Measurements from ENCODE around the gene HECTD4.
A peak's percentile ranks its signal among the peaks of the same experiment; 100 is the strongest.
"Not testable (repeated sequence)": the region's sequence is repeated elsewhere in the genome, so short reads cannot be mapped to it uniquely, and the experiment has no call there.

The HECTD4 gene

DNA sequence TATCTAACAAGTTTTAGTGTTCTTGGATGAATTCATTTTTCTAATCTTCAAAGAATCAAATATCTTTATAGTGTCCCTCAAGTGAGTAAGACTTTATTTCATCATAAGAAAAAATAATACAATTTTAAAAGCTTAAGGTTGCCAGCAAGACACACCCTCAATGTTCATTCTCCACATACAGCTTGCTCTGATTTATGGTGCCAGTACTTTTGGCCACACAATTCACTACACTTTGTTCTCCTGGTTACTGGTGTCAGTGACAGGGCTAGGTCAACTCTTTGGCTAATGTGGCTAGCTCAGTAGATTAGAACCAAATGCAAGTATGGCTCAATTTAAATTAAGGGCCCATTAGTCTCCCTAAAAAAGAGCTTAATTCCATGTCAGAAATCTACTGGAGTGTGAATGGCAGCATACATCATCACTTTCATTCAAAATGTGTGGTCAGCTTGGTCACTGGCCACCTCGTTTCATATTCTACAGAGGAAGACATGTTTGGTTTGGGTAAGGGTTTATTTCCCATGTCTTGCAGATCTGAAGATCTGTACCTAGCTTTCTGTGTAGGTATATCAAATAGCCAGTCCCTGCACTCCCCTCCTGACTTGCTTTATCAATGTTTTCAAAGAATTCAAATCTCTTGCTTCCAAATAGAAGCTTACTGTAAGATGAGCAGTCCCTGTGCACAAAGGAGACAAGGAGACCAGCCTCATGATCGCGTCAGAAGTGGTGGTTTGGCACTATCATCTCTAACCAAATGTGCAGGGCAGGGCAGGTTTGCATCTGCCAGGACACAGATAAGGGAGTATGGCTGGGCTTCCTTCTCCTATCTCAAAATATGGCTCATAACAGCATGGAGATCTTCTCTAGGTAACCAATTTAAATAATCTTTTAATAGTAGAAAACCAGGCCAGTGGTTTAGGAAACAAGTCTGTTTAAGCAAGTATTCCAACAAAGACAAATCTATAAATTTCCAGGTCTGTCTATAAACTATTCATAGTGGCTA, 31.3 kb downstream of the HECTD4 start:
- H3F3A ChIP-seq (ENCODE audit: low read depth) = no peaks in the 10 kb centered on the region
- H3K9ac ChIP-seq (ENCODE audit: low read depth, low read length, poor library complexity, severe bottlenecking) = no peak overlapping the region
- no peaks in the 10 kb centered on the region for H3K9me3 ChIP-seq (ENCODE audit: insufficient read depth, low read depth, low read length)
- H3K4me3 ChIP-seq (ENCODE audit: low read length, poor library complexity, severe bottlenecking) = no peak overlapping the region
- no peaks in the 10 kb centered on the region for H3K27me3 ChIP-seq (ENCODE audit: insufficient read depth, low read length, poor library complexity, severe bottlenecking)
- peaks cover 31% of the 10 kb centered on the region for H4K20me1 ChIP-seq (ENCODE audit: insufficient read depth, low read length, poor library complexity, severe bottlenecking)
- H3K79me2 ChIP-seq (ENCODE audit: insufficient read depth, low read length) = peaks cover 84% of the 10 kb centered on the region
- TF ChIP-seq EZH2phosphoT487 (IDR thresholded peaks at IDR 0.05; ENCODE audit: borderline replicate concordance) = no peak
- TF ChIP-seq, protein P1, sequence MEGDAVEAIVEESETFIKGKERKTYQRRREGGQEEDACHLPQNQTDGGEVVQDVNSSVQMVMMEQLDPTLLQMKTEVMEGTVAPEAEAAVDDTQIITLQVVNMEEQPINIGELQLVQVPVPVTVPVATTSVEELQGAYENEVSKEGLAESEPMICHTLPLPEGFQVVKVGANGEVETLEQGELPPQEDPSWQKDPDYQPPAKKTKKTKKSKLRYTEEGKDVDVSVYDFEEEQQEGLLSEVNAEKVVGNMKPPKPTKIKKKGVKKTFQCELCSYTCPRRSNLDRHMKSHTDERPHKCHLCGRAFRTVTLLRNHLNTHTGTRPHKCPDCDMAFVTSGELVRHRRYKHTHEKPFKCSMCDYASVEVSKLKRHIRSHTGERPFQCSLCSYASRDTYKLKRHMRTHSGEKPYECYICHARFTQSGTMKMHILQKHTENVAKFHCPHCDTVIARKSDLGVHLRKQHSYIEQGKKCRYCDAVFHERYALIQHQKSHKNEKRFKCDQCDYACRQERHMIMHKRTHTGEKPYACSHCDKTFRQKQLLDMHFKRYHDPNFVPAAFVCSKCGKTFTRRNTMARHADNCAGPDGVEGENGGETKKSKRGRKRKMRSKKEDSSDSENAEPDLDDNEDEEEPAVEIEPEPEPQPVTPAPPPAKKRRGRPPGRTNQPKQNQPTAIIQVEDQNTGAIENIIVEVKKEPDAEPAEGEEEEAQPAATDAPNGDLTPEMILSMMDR (conservative IDR thresholded peaks at IDR 0.05; ENCODE audit: low read length) = no peak
- peaks cover 33% of the 10 kb centered on the region for H3K4me1 ChIP-seq (ENCODE audit: insufficient read depth, low read length, poor library complexity, severe bottlenecking)
- H3K9me2 ChIP-seq (replicated peaks; ENCODE audit: low read depth, low read length) = no peaks in the 10 kb centered on the region
- peak overlapping the region; percentile 2 for H3K4me2 ChIP-seq (ENCODE audit: low read depth, low read length, poor library complexity, severe bottlenecking)
- no peaks in the 10 kb centered on the region for H3K36me3 ChIP-seq (ENCODE audit: insufficient read depth, low read length)
- no peak overlapping the region for H2AFZ ChIP-seq (ENCODE audit: low read length)

DNA sequence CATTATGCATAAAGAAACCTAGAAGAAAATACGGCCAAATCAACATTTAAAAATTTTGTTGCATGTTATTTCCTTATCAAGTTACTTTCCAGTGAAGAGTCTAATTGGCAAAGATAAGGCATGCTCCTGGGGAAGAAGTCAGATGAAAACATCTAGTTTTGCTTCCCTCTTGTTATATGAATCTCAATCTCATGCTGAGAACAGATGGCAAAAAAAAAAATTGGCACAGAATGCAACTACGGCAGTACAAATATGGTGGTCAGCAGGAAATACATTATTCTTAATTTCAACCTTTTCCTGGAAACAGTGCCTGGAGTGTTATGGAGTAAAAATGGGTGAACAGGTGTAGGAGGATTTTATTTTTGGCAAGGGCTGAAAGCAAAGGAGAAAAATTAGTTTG, 32.8 kb downstream of the HECTD4 start:
- Histone ChIP-seq H3K27me3 (ENCODE audit: insufficient read depth, low read length, poor library complexity, severe bottlenecking) (no peaks in the 10 kb centered on the region), H3K9me3 (ENCODE audit: insufficient read depth, low read depth, low read length) (no peaks in the 10 kb centered on the region), H3K9ac (ENCODE audit: low read depth, low read length, poor library complexity, severe bottlenecking) (no peak overlapping the region), H2AFZ (ENCODE audit: low read length) (no peak overlapping the region), H3K36me3 (ENCODE audit: insufficient read depth, low read length) (no peaks in the 10 kb centered on the region), H3K4me1 (ENCODE audit: insufficient read depth, low read length, poor library complexity, severe bottlenecking) (peaks cover 37% of the 10 kb centered on the region), H4K20me1 (ENCODE audit: insufficient read depth, low read length, poor library complexity, severe bottlenecking) (peaks cover 31% of the 10 kb centered on the region), H3F3A (ENCODE audit: low read depth) (no peaks in the 10 kb centered on the region), H3K9me2 (replicated peaks; ENCODE audit: low read depth, low read length) (no peaks in the 10 kb centered on the region), H3K4me2 (ENCODE audit: low read depth, low read length, poor library complexity, severe bottlenecking) (no peak overlapping the region), H3K4me3 (ENCODE audit: low read length, poor library complexity, severe bottlenecking) (no peak overlapping the region), H3K79me2 (ENCODE audit: insufficient read depth, low read length) (peaks cover 83% of the 10 kb centered on the region)
- no peak for TF ChIP-seq EZH2phosphoT487 (IDR thresholded peaks at IDR 0.05; ENCODE audit: borderline replicate concordance)
- TF ChIP-seq, protein P1 (conservative IDR thresholded peaks at IDR 0.05; ENCODE audit: low read length) = no peak

- Histone ChIP-seq H3K4me1 (ENCODE audit: insufficient read depth, low read length, poor library complexity, severe bottlenecking) (peaks cover 37% of the 10 kb centered on the region), H3K79me2 (ENCODE audit: insufficient read depth, low read length) (peaks cover 84% of the 10 kb centered on the region), H4K20me1 (ENCODE audit: insufficient read depth, low read length, poor library complexity, severe bottlenecking) (peaks cover 35% of the 10 kb centered on the region)
- H3F3A ChIP-seq (ENCODE audit: low read depth); H3K9ac ChIP-seq (ENCODE audit: low read depth, low read length, poor library complexity, severe bottlenecking); H3K36me3 ChIP-seq (ENCODE audit: insufficient read depth, low read length); H3K9me3 ChIP-seq (ENCODE audit: insufficient read depth, low read depth, low read length); H3K4me3 ChIP-seq (ENCODE audit: low read length, poor library complexity, severe bottlenecking); H3K27me3 ChIP-seq (ENCODE audit: insufficient read depth, low read length, poor library complexity, severe bottlenecking); H3K9me2 ChIP-seq (replicated peaks; ENCODE audit: low read depth, low read length); H3K4me2 ChIP-seq (ENCODE audit: low read depth, low read length, poor library complexity, severe bottlenecking); H2AFZ ChIP-seq (ENCODE audit: low read length): not testable (repeated sequence)
Observed at GRCh38 chr12:112348926-112349325, 33.3 kb downstream of the HECTD4 start.

Data from Loucy (cell line).